Spleen (tissue), 7 donors: ENCODE measurements around the gene ATG16L2.
A peak's percentile ranks its signal among the peaks of the same experiment; 100 is the strongest.

Source experiments
- POLR2A ChIP-seq, 3 donors: fragments of 450-650 bp; IDR thresholded peaks; one replicate each; pipeline ENCODE4 v1.5.1; 2017; ENCODE audit warnings: antibody characterized with exemption in 3 of 3, mild to moderate bottlenecking in 1 of 3
- POLR2AphosphoS5 ChIP-seq, 3 donors: sonication (generic); formaldehyde crosslinking; IDR thresholded peaks; one replicate each; pipeline ENCODE4 v1.5.1; 2017; ENCODE audit warnings: antibody characterized with exemption in 3 of 3
- TF ChIP-seq, protein P1 (sequence below), 11 experiments: fragments of 200-600 bp in 7 of 11; fragments of 450-650 bp in 4 of 11; sonication (generic) in 4 of 11; IDR thresholded peaks in 8 of 11; conservative IDR thresholded peaks in 3 of 11; 1 replicate in 7 of 11; 2 replicates in 4 of 11; pipeline versions ENCODE4 v1.4.0 to v1.8.0; 2016 to 2021; ENCODE audit warnings: antibody characterized with exemption in 11 of 11, inconsistent platforms in 4 of 11, mild to moderate bottlenecking in 1 of 11
- donor health status: DM: no; HTN: no; CAD: no; lungs with moderate emphysema.
- donor health status: DM: no; HTN: no; CAD: no.
- donor health status: DM: no; HTN: no; CAD: no.

GRCh38 chr11:72812967-72813739 is 1.1 kb upstream of the ATG16L2 start:
- TF ChIP-seq, protein P1, sequence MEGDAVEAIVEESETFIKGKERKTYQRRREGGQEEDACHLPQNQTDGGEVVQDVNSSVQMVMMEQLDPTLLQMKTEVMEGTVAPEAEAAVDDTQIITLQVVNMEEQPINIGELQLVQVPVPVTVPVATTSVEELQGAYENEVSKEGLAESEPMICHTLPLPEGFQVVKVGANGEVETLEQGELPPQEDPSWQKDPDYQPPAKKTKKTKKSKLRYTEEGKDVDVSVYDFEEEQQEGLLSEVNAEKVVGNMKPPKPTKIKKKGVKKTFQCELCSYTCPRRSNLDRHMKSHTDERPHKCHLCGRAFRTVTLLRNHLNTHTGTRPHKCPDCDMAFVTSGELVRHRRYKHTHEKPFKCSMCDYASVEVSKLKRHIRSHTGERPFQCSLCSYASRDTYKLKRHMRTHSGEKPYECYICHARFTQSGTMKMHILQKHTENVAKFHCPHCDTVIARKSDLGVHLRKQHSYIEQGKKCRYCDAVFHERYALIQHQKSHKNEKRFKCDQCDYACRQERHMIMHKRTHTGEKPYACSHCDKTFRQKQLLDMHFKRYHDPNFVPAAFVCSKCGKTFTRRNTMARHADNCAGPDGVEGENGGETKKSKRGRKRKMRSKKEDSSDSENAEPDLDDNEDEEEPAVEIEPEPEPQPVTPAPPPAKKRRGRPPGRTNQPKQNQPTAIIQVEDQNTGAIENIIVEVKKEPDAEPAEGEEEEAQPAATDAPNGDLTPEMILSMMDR (IDR thresholded peaks at IDR 0.05 in 8 of 11, conservative IDR thresholded peaks at IDR 0.05 in 3 of 11): peak; percentile 43 to 82 (median 71)
- TF ChIP-seq POLR2AphosphoS5 (IDR thresholded peaks at IDR 0.05) (no peak), POLR2A (IDR thresholded peaks at IDR 0.05) (no peak)
